ENCODE data around the gene OR10G6.

GRCh38 chr11:123977731-123978347 lies 17.1 kb downstream of the OR10G6 start, which contains the start of gene OR10S1:
- no peak for TF ChIP-seq POLR2A (IDR thresholded peaks at IDR 0.05; ENCODE audit: control extremely low read depth in 1 of 2, low read depth in 2 of 2, low read length in 2 of 2)
- no peak for TF ChIP-seq RAD21 (IDR thresholded peaks at IDR 0.05 in 1 of 2, conservative IDR thresholded peaks at IDR 0.05 in 1 of 2; ENCODE audit: low read depth in 2 of 2, low read length in 2 of 2)
- TF ChIP-seq, protein P1, sequence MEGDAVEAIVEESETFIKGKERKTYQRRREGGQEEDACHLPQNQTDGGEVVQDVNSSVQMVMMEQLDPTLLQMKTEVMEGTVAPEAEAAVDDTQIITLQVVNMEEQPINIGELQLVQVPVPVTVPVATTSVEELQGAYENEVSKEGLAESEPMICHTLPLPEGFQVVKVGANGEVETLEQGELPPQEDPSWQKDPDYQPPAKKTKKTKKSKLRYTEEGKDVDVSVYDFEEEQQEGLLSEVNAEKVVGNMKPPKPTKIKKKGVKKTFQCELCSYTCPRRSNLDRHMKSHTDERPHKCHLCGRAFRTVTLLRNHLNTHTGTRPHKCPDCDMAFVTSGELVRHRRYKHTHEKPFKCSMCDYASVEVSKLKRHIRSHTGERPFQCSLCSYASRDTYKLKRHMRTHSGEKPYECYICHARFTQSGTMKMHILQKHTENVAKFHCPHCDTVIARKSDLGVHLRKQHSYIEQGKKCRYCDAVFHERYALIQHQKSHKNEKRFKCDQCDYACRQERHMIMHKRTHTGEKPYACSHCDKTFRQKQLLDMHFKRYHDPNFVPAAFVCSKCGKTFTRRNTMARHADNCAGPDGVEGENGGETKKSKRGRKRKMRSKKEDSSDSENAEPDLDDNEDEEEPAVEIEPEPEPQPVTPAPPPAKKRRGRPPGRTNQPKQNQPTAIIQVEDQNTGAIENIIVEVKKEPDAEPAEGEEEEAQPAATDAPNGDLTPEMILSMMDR (IDR thresholded peaks at IDR 0.05; ENCODE audit: control extremely low read depth in 1 of 3, insufficient read depth in 1 of 3, low read depth in 1 of 3, low read length in 3 of 3) = no peak
- no peak for TF ChIP-seq SP2 (IDR thresholded peaks at IDR 0.05; ENCODE audit: low read length)
- no peak for TF ChIP-seq CREB1 (IDR thresholded peaks at IDR 0.05)
- TF ChIP-seq EZH2 (IDR thresholded peaks at IDR 0.05; ENCODE audit: low read depth, low read length, severe bottlenecking) = no peak
- TF ChIP-seq KDM1A (IDR thresholded peaks at IDR 0.05; ENCODE audit: borderline replicate concordance, low read length) = no peak
- no peak for TF ChIP-seq CEBPB (IDR thresholded peaks at IDR 0.05; ENCODE audit: low read depth, low read length)
- TF ChIP-seq EGR1 (IDR thresholded peaks at IDR 0.05; ENCODE audit: borderline replicate concordance, low read depth, low read length) = no peak
- no peak for TF ChIP-seq RFX5 (IDR thresholded peaks at IDR 0.05; ENCODE audit: borderline replicate concordance, low read depth, low read length)
- TF ChIP-seq POLR2AphosphoS5 (IDR thresholded peaks at IDR 0.05; ENCODE audit: low read depth, low read length) = no peak
- no peak for TF ChIP-seq NANOG (IDR thresholded peaks at IDR 0.05; ENCODE audit: insufficient read depth, low read depth, low read length, poor library complexity, severe bottlenecking)
- TF ChIP-seq YY1 (IDR thresholded peaks at IDR 0.05; ENCODE audit: low read depth, low read length) = no peak
- no peak for TF ChIP-seq SIRT6 (IDR thresholded peaks at IDR 0.05; ENCODE audit: low read length)
